Tibial artery (tissue), 4 donors: Measurements from ENCODE around the gene SLC1A5.
"Not testable (repeated sequence)": the region's sequence is repeated elsewhere in the genome, so short reads cannot be mapped to it uniquely, and the experiment has no call there.

Source experiments
- DNase-seq, 2 donors: peaks; one replicate each; pipeline ENCODE4 v3.0.0-alpha.2; 2019
- H3K27ac ChIP-seq, 2 donors: fragments of 200-600 bp; sonication (generic) in 1 of 2; 1 replicate in 1 of 2; 2 replicates in 1 of 2; pipeline ENCODE4 v1.5.1; 2018 to 2019; ENCODE audit warnings: mild to moderate bottlenecking in 1 of 2
- H3K27me3 ChIP-seq, 2 donors: fragments of 200-600 bp; sonication (generic) in 1 of 2; one replicate each; pipeline versions ENCODE4 v1.5.1 to v1.6.0; 2016 to 2019
- H3K36me3 ChIP-seq, 3 donors: fragments of 200-600 bp; sonication (generic) in 2 of 3; one replicate each; pipeline ENCODE4 v1.5.1; 2016 to 2019; ENCODE audit warnings: mild to moderate bottlenecking in 2 of 3
- H3K4me1 ChIP-seq, 4 donors: fragments of 200-600 bp; sonication (generic) in 2 of 4; 1 replicate in 3 of 4; 2 replicates in 1 of 4; pipeline ENCODE4 v1.5.1; 2016 to 2019
- H3K4me3 ChIP-seq, 2 donors: fragments of 200-600 bp; sonication (generic) in 1 of 2; 1 replicate in 1 of 2; 2 replicates in 1 of 2; pipeline ENCODE4 v1.5.1; 2018 to 2019; ENCODE audit warnings: mild to moderate bottlenecking in 2 of 2
- H3K9me3 ChIP-seq, 3 donors: fragments of 200-600 bp; sonication (generic) in 1 of 3; one replicate each; pipeline ENCODE4 v1.5.1; 2016 to 2019
- CTCF ChIP-seq, 2 experiments: fragments of 200-600 bp in 1 of 2; fragments of 450-650 bp in 1 of 2; IDR thresholded peaks; one replicate each; pipeline ENCODE4 v1.5.1; 2017 to 2019; ENCODE audit warnings: antibody characterized with exemption in 2 of 2, mild to moderate bottlenecking in 1 of 2, moderate library complexity in 1 of 2
- intact Hi-C: fragments of 100-400 bp; cut with DNase I; formaldehyde crosslinking; loops from one replicate; pipeline ENCODE4 v1.15.0; 2023; ENCODE audit warnings: low total_unique reads

The SLC1A5 gene

GRCh38 chr19:46806656-46807055 is 18.3 kb upstream of the SLC1A5 start:
- Histone ChIP-seq H3K27me3 (no peaks in the 10 kb centered on the region), H3K4me3 (no peak overlapping the region), H3K27ac (no peak overlapping the region), H3K4me1 (no peaks in the 10 kb centered on the region), H3K9me3 (no peaks in the 10 kb centered on the region), H3K36me3 (no peaks in the 10 kb centered on the region)
- DNase-seq, result no peak
- intact Hi-C loops, result no loop called here
- TF ChIP-seq CTCF (IDR thresholded peaks at IDR 0.05), result no peak

GRCh38 chr19:46804432-46804831 is 16.0 kb upstream of the SLC1A5 start:
- H3K27me3 ChIP-seq, H3K27ac ChIP-seq, H3K4me3 ChIP-seq, DNase-seq, intact Hi-C loops, H3K36me3 ChIP-seq, H3K9me3 ChIP-seq, H3K4me1 ChIP-seq: not testable (repeated sequence)

- no peaks in the 10 kb centered on the region for H3K9me3 ChIP-seq
- H3K4me1 ChIP-seq, result no peaks in the 10 kb centered on the region
- no peak for DNase-seq
- H3K27ac ChIP-seq, result no peak overlapping the region
- H3K36me3 ChIP-seq, result no peaks in the 10 kb centered on the region
- H3K27me3 ChIP-seq, result no peaks in the 10 kb centered on the region
- TF ChIP-seq CTCF (IDR thresholded peaks at IDR 0.05), result no peak
- intact Hi-C loops, result no loop called here
- H3K4me3 ChIP-seq, result no peak overlapping the region
Measured at GRCh38 chr19:46803555-46803954, 15.2 kb upstream of the SLC1A5 start.

- TF ChIP-seq CTCF (IDR thresholded peaks at IDR 0.05), result no peak
- Histone ChIP-seq H3K36me3 (no peaks in the 10 kb centered on the region), H3K4me1 (no peaks in the 10 kb centered on the region), H3K27ac (no peak overlapping the region), H3K27me3 (no peaks in the 10 kb centered on the region), H3K4me3 (no peak overlapping the region), H3K9me3 (no peaks in the 10 kb centered on the region)
- intact Hi-C loops, result no loop called here
- no peak for DNase-seq
Measured at GRCh38 chr19:46802152-46802551, 13.8 kb upstream of the SLC1A5 start.

- intact Hi-C loops, result no loop called here
- Histone ChIP-seq H3K27me3 (no peaks in the 10 kb centered on the region), H3K9me3 (no peaks in the 10 kb centered on the region), H3K4me3 (no peak overlapping the region), H3K36me3 (no peaks in the 10 kb centered on the region), H3K27ac (no peak overlapping the region), H3K4me1 (peaks cover 0 to 7% (median 4%) of the 10 kb centered on the region in 4 donors)
- no peak for DNase-seq
- no peak for TF ChIP-seq CTCF (IDR thresholded peaks at IDR 0.05)
Measured at GRCh38 chr19:46798713-46799112, 10.3 kb upstream of the SLC1A5 start.

- intact Hi-C loops, result no loop called here
- Histone ChIP-seq H3K27ac (no peak overlapping the region), H3K27me3 (no peaks in the 10 kb centered on the region), H3K9me3 (no peaks in the 10 kb centered on the region), H3K4me3 (no peak overlapping the region), H3K4me1 (peaks cover 0 to 7% (median 4%) of the 10 kb centered on the region in 4 donors), H3K36me3 (no peaks in the 10 kb centered on the region)
- no peak for DNase-seq
- no peak for TF ChIP-seq CTCF (IDR thresholded peaks at IDR 0.05)
Measured at GRCh38 chr19:46797881-46798280, 9.5 kb upstream of the SLC1A5 start.
